PFSK-1 (cell line): ENCODE data around the gene RAB42.

Source experiments
- FOXP2 ChIP-seq: optimal IDR thresholded peaks from 2 replicates; pipeline ENCODE3; 2011; ENCODE audit warnings: borderline replicate concordance, control low read depth, inconsistent platforms; ENCODE audit not compliant: insufficient read depth; ENCODE audit errors: extremely low read length, extremely low read depth
- POLR2AphosphoS5 ChIP-seq: IDR thresholded peaks from 2 replicates; pipeline ENCODE4 v1.6.1; 2012; ENCODE audit warnings: low read depth, mild to moderate bottlenecking, control low read depth, low read length, moderate library complexity
- TAF1 ChIP-seq: IDR thresholded peaks from 2 replicates; pipeline ENCODE4 v1.6.1; 2012; ENCODE audit warnings: low read length, control low read depth, borderline replicate concordance; ENCODE audit not compliant: insufficient read depth
- TF ChIP-seq, protein P1 (sequence below), 2 experiments: IDR thresholded peaks; 2 replicates each; pipeline versions ENCODE4 v1.6.1 to v1.8.0; 2011 to 2012; ENCODE audit warnings: low read depth in 2 of 2, low read length in 2 of 2, control low read depth in 1 of 2, inconsistent platforms in 1 of 2, mild to moderate bottlenecking in 1 of 2, moderate library complexity in 1 of 2; ENCODE audit not compliant: insufficient read depth in 1 of 2

DNA sequence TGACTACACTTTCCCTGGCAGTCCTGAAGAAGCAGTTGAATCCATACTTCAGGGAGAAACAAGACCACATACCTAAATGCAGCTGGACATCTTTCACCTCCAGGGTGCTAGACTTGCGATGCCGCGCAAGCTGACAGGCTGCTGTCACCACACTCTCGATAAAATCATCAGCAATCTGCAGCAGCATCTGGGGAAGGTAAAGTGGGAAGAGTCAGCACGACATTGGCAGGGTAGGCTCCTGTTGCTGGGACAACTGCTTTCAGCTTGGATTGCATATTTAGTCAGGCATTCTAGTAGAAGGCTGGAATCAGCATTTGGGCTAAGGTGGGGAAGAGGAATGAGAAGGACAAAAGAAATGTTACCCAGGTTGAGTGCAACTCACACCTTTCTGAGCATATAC lies 21.1 kb downstream of the RAB42 start:
- TF ChIP-seq POLR2AphosphoS5: no peak
- TF ChIP-seq TAF1: no peak
- no peak for TF ChIP-seq FOXP2
- TF ChIP-seq, protein P1, sequence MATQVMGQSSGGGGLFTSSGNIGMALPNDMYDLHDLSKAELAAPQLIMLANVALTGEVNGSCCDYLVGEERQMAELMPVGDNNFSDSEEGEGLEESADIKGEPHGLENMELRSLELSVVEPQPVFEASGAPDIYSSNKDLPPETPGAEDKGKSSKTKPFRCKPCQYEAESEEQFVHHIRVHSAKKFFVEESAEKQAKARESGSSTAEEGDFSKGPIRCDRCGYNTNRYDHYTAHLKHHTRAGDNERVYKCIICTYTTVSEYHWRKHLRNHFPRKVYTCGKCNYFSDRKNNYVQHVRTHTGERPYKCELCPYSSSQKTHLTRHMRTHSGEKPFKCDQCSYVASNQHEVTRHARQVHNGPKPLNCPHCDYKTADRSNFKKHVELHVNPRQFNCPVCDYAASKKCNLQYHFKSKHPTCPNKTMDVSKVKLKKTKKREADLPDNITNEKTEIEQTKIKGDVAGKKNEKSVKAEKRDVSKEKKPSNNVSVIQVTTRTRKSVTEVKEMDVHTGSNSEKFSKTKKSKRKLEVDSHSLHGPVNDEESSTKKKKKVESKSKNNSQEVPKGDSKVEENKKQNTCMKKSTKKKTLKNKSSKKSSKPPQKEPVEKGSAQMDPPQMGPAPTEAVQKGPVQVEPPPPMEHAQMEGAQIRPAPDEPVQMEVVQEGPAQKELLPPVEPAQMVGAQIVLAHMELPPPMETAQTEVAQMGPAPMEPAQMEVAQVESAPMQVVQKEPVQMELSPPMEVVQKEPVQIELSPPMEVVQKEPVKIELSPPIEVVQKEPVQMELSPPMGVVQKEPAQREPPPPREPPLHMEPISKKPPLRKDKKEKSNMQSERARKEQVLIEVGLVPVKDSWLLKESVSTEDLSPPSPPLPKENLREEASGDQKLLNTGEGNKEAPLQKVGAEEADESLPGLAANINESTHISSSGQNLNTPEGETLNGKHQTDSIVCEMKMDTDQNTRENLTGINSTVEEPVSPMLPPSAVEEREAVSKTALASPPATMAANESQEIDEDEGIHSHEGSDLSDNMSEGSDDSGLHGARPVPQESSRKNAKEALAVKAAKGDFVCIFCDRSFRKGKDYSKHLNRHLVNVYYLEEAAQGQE (IDR thresholded peaks at IDR 0.05; ENCODE audit: insufficient read depth in 1 of 2, low read depth in 2 of 2, low read length in 2 of 2): no peak
